ENCODE data around the gene CALN1.

Gene CALN1

DNA sequence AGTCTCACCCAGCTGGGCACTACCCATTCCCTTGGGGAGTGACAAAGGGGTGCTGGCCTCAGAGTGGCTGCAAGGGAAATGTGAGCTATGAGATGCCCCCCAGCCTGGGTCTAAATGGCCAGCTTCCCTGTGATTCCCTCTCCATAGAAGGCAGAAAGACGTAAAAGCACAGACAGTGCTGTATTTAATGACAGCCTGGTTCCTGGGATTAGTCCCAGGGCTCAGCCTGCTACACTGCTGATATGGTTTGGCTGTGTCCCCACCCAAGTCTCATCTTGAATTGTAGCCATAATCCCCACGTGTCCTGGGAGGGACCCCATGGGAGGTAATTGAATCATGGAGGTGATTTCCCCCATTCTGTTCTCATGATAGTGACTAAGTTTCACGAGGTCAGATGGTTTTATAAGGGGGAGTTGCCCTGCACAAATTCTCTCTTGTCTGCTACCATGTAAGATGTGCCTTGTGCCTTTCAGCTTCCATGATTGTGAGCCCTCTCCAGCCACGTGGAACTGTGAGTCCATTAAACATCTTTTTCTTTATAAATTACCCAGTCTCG is 23.9 kb upstream of the CALN1 start:
- no peak for TF ChIP-seq CTCF (IDR thresholded peaks at IDR 0.05; ENCODE audit: low read depth, low read length, missing control alignments)

DNA sequence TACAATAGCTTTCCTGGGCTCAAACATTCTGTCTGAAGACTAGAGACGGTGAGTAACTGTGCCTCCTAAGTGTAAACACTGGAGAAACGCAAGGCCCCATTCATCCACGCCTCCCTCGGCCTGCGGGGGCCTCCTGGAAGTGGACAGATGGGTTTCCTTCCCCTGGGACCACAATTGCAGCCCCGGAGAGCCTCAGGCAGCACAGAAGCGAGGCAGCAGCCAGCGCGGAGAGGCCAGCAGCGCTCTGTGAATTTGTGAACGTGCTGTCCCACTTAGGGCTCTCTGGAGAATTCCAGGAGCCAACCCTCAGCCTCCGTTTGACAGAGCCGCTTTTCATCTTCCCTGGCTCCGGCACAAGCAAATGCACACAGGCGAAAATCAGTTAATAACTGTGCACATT is 23.2 kb upstream of the CALN1 start:
- no peak for TF ChIP-seq CTCF (IDR thresholded peaks at IDR 0.05; ENCODE audit: low read depth, low read length, missing control alignments)
- H3K4me3 ChIP-seq (ENCODE audit: low read depth, low read length): no peak overlapping the region
- DNase-seq (ENCODE audit: low read depth): no peak

More for the DNA sequence above, 23.9 kb upstream of the CALN1 start:
- DNase-seq (ENCODE audit: low read depth): no peak
- no peak overlapping the region for H3K4me3 ChIP-seq (ENCODE audit: low read depth, low read length)

DNA sequence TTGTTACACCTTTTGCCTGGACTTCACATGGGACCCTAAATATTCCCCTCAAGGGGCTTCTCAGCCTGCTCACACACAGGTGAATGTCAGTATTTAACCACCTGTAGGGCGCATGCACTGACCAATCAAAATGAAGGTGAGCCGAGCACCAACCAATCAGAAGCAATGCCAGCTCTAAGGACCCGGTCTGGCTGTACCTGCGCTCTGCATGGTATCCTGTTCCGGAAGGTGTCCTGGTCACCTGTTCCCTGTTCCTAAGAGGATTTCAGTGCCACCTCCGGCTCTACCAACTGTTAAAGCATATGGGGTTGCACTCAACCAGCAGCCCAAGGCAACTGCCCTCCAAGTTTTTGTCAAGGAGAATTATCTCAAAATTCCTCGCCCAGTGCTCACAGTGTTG is 18.4 kb upstream of the CALN1 start:
- DNase-seq (ENCODE audit: low read depth): no peak
- no peak for TF ChIP-seq CTCF (IDR thresholded peaks at IDR 0.05; ENCODE audit: low read depth, low read length, missing control alignments)
- no peak overlapping the region for H3K4me3 ChIP-seq (ENCODE audit: low read depth, low read length)

- no peak for DNase-seq (ENCODE audit: low read depth)
- H3K4me3 ChIP-seq (ENCODE audit: low read depth, low read length): no peak overlapping the region
- no peak for TF ChIP-seq CTCF (IDR thresholded peaks at IDR 0.05; ENCODE audit: low read depth, low read length, missing control alignments)
Measured at GRCh38 chr7:72429316-72429715, 17.2 kb upstream of the CALN1 start.

DNA sequence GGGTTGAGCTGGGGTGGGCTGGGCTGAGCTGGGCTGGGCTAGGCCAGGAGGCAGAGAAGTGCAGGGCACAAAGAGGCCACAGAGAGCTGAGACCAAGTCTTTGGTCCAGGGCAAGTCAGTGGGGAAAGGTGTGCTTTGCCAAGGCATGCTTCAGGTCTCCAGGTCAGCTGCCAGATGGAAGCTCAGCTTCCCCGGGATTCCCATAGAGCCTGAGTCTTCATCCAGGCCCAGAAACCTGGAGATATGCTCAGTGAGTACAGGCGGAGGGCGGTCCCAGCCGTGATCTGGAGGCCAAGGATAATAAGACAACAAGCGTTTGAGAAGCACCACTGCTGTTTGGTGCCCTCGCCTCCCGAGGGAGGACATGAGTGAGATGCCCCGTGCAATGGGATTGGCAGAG is 4.7 kb upstream of the CALN1 start:
- DNase-seq (ENCODE audit: low read depth): no peak

DNA sequence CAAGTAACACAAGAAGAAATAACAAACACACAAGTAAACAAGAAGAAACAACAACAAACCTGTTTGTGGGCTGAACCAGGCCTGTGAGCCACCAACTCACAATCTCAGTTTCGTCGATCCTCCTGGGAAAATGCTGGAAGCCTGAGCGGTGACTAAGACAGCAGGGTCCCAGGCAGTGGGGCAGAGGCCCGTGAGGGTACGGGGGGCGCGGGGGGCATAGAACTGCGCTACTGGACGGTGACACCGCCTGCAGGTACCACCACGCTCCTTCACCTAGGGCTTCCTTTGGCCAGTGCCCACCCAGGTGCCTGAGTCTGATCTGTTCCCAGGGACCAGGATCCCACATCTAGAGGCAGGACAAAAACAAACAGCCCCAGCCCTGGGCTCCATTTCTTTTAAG is 3.4 kb upstream of the CALN1 start:
- DNase-seq (ENCODE audit: low read depth): no peak
- no peak overlapping the region for H3K4me3 ChIP-seq (ENCODE audit: low read depth, low read length)
- TF ChIP-seq CTCF (IDR thresholded peaks at IDR 0.05; ENCODE audit: low read depth, low read length, missing control alignments): no peak

More for the DNA sequence above, 4.7 kb upstream of the CALN1 start:
- H3K4me3 ChIP-seq (ENCODE audit: low read depth, low read length): no peak overlapping the region
- TF ChIP-seq CTCF (IDR thresholded peaks at IDR 0.05; ENCODE audit: low read depth, low read length, missing control alignments): no peak

DNA sequence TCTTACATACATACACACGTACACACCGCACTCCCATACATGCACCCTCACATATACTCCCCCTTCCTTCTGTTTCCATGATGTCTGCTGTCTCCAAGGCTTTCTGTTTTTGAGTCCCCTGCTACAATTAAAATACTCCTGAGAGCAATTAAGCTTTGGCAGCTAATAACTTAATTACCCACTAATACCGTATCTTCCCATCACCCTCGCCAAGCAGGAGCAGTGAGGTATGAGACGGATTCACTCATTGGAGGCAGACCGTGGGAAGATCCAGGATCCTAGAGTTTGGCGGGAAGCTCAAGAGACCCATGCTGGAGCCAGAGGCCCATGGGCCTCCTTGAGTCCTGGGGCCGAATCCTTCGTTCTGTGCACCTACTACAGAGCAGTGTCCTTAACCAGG is 1.7 kb upstream of the CALN1 start:
- no peak overlapping the region for H3K4me3 ChIP-seq (ENCODE audit: low read depth, low read length)
- no peak for TF ChIP-seq CTCF (IDR thresholded peaks at IDR 0.05; ENCODE audit: low read depth, low read length, missing control alignments)
- no peak for DNase-seq (ENCODE audit: low read depth)
